ENCODE results near the gene CFAP70. TPM values are rescaled to one million over a fixed set of nuclear protein-coding genes. Genes with fewer than 3 reads are reported as not detected.

The CFAP70 gene
- total RNA-seq, 4 donors from 2014 or later = 2.0 to 3.2 (median 3.0) TPM

- no peak for ATAC-seq (ENCODE audit: low FRiP score)
- DNase-seq (ENCODE audit: low spot score) = no peak
- no peak for TF ChIP-seq CTCF (IDR thresholded peaks at IDR 0.05)
Observed at GRCh38 chr10:73244866-73245477, 113.7 kb downstream of the CFAP70 start.

GRCh38 chr10:73239908-73240307 is 118.8 kb downstream of the CFAP70 start:
- ATAC-seq (ENCODE audit: low FRiP score) (no peak), DNase-seq (ENCODE audit: low spot score) (no peak)
- no peak for TF ChIP-seq CTCF (IDR thresholded peaks at IDR 0.05)

GRCh38 chr10:73238990-73239566 is 119.6 kb downstream of the CFAP70 start:
- no peak for TF ChIP-seq CTCF (IDR thresholded peaks at IDR 0.05)
- DNase-seq (ENCODE audit: low spot score) (no peak), ATAC-seq (ENCODE audit: low FRiP score) (no peak)

- no peak for TF ChIP-seq CTCF (IDR thresholded peaks at IDR 0.05)
- DNase-seq (ENCODE audit: low spot score) (no peak), ATAC-seq (ENCODE audit: low FRiP score) (no peak)
Observed at GRCh38 chr10:73234695-73235094, 124.0 kb downstream of the CFAP70 start.

GRCh38 chr10:73233883-73234282 is 124.8 kb downstream of the CFAP70 start:
- DNase-seq (ENCODE audit: low spot score) (no peak), ATAC-seq (ENCODE audit: low FRiP score) (no peak)
- no peak for TF ChIP-seq CTCF (IDR thresholded peaks at IDR 0.05)

GRCh38 chr10:73232887-73233286 is 125.8 kb downstream of the CFAP70 start:
- no peak for TF ChIP-seq CTCF (IDR thresholded peaks at IDR 0.05)
- no peak for DNase-seq (ENCODE audit: low spot score)
- ATAC-seq (ENCODE audit: low FRiP score) = no peak

- DNase-seq (ENCODE audit: low spot score) (no peak), ATAC-seq (ENCODE audit: low FRiP score) (no peak)
- TF ChIP-seq CTCF (IDR thresholded peaks at IDR 0.05) = no peak
Observed at GRCh38 chr10:73229567-73229966, 129.1 kb downstream of the CFAP70 start.

Data from omental fat pad (tissue), 4 donors.